HCT116 (cell line): Measurements from ENCODE around the gene DNAJC25. TPM values are rescaled to one million over a fixed set of nuclear protein-coding genes. Genes with fewer than 3 reads are reported as not detected.

Experiments
- ATAC-seq: fragments of 200-7000 bp; cut with Tn5 transposase; 2 replicates; pipeline ENCODE4 v1.9.1; 2020; ENCODE audit warnings: mild to moderate bottlenecking, moderate library complexity
- BruUV-seq: library from RNA; stranded (reverse); fragments of 400-500 nt; replicated peaks from 2 replicates; lab custom pipeline; 2021; lab: Mats Ljungman, UMichigan
- CTCF ChIA-PET: fragments of 300-600 bp; sonication (Branson Sonifier 250); formaldehyde crosslinking; loops from one replicate; lab custom pipeline; 2021; ENCODE audit warnings: antibody characterized with exemption; lab: Charles Lee
- POLR2A ChIA-PET: fragments of 300-600, 350-600 bp; sonication (Branson Sonifier 250); formaldehyde crosslinking; loops from one replicate; lab custom pipeline; 2021; ENCODE audit warnings: antibody characterized with exemption; lab: Charles Lee
- RAD21 ChIA-PET, 2 experiments: fragments of 300-600 bp; sonication (Branson Sonifier 250); formaldehyde crosslinking; loops; one replicate each; lab custom pipeline; 2023; ENCODE audit warnings: low total read pairs in 2 of 2; ENCODE audit not compliant: uncharacterized antibody in 2 of 2, unreplicated experiment in 2 of 2, low non-redundant PET in 1 of 2; lab: Charles Lee
- DNase-seq: peaks from one replicate; pipeline ENCODE4 v3.0.0-alpha.2; 2010; ENCODE audit warnings: low read depth, low spot score
- H2AFZ ChIP-seq: fragments of 200-600 bp; shearing (Covaris generic), sonication (generic); 2 replicates; pipeline ENCODE4 v1.6.1; 2017; ENCODE audit warnings: low read depth, mixed run types, mixed read lengths, antibody characterized with exemption, low read length; ENCODE audit not compliant: poor library complexity, severe bottlenecking
- H3K27ac ChIP-seq: 2 replicates; pipeline ENCODE4 v1.5.1; 2012; ENCODE audit warnings: low read depth, low read length
- H3K27me3 ChIP-seq: fragments of 200-600 bp; sonication (generic); 2 replicates; pipeline ENCODE4 v1.6.1; 2016; ENCODE audit warnings: mixed run types, low read length, mixed read lengths; ENCODE audit not compliant: insufficient read depth
- H3K36me3 ChIP-seq, 2 experiments: fragments of 200-500 bp in 1 of 2; fragments of 200-600 bp in 1 of 2; sonication (Bioruptor generic) in 1 of 2; sonication (generic) in 1 of 2; 2 replicates each; pipeline versions ENCODE4 v1.5.1 to v1.6.1; 2014 to 2016; ENCODE audit warnings: low read length in 2 of 2, inconsistent platforms in 1 of 2, mixed read lengths in 1 of 2, mixed run types in 1 of 2; ENCODE audit not compliant: insufficient read depth in 2 of 2, control insufficient read depth in 1 of 2
- H3K4me1 ChIP-seq, 2 experiments: fragments of 200-600 bp in 1 of 2; sonication (generic) in 1 of 2; 2 replicates each; pipeline versions ENCODE4 v1.5.1 to v1.6.1; 2012 to 2017; ENCODE audit warnings: low read length in 2 of 2, inconsistent platforms in 1 of 2, mild to moderate bottlenecking in 1 of 2, mixed read lengths in 1 of 2, mixed run types in 1 of 2, moderate library complexity in 1 of 2; ENCODE audit not compliant: insufficient read depth in 2 of 2, control insufficient read depth in 1 of 2
- H3K4me2 ChIP-seq: fragments of 200-600 bp; sonication (generic); 2 replicates; pipeline ENCODE4 v1.6.1; 2017; ENCODE audit warnings: mixed run types, low read length, mixed read lengths
- H3K4me3 ChIP-seq, 2 experiments: fragments of 200-600 bp in 1 of 2; sonication (generic) in 1 of 2; replicated peaks in 1 of 2; 2 replicates each; pipeline ENCODE4 v1.5.1; 2011 to 2016; ENCODE audit warnings: low read length in 2 of 2, control low read depth in 1 of 2, low read depth in 1 of 2, mild to moderate bottlenecking in 1 of 2, mixed read lengths in 1 of 2, mixed run types in 1 of 2
- H3K79me2 ChIP-seq: fragments of 200-600 bp; sonication (generic); 2 replicates; pipeline ENCODE4 v1.6.1; 2017; ENCODE audit warnings: mild to moderate bottlenecking, mixed run types, low read length, moderate library complexity, mixed read lengths; ENCODE audit not compliant: insufficient read depth
- H3K9ac ChIP-seq: fragments of 200-600 bp; sonication (generic); 2 replicates; pipeline ENCODE4 v1.6.1; 2016; ENCODE audit warnings: low read length, mixed read lengths
- H3K9me2 ChIP-seq: fragments of 200-600 bp; sonication (generic), shearing (Covaris generic); 2 replicates; pipeline ENCODE4 v1.6.1; 2017; ENCODE audit warnings: mixed run types, mild to moderate bottlenecking, moderate library complexity; ENCODE audit not compliant: insufficient read depth
- H3K9me3 ChIP-seq, 2 experiments: fragments of 200-500 bp in 1 of 2; fragments of 200-600 bp in 1 of 2; sonication (Bioruptor generic) in 1 of 2; sonication (generic) in 1 of 2; 2 replicates each; pipeline ENCODE4 v1.6.1; 2014 to 2017; ENCODE audit warnings: low read length in 2 of 2, mixed read lengths in 2 of 2, inconsistent platforms in 1 of 2, low read depth in 1 of 2, mild to moderate bottlenecking in 1 of 2, mixed run types in 1 of 2, moderate library complexity in 1 of 2; ENCODE audit not compliant: control insufficient read depth in 1 of 2, insufficient read depth in 1 of 2
- H4K20me1 ChIP-seq: fragments of 200-600 bp; sonication (generic), shearing (Covaris generic); 2 replicates; pipeline ENCODE4 v1.6.1; 2017; ENCODE audit warnings: mixed run types, mild to moderate bottlenecking, moderate library complexity; ENCODE audit not compliant: insufficient read depth
- EZH2 ChIP-seq: fragments of 200-600 bp; sonication (generic); IDR thresholded peaks from 2 replicates; pipeline ENCODE4 v1.6.1; 2017; ENCODE audit warnings: antibody characterized with exemption, mixed run types
- POLR2A ChIP-seq: IDR thresholded peaks from 2 replicates; pipeline ENCODE4 v1.7.0; 2011; ENCODE audit warnings: borderline replicate concordance; ENCODE audit not compliant: insufficient read depth, insufficient read length; ENCODE audit errors: extremely low read depth
- POLR2AphosphoS5 ChIP-seq: IDR thresholded peaks from 2 replicates; pipeline ENCODE4 v1.6.1; 2011; ENCODE audit warnings: mild to moderate bottlenecking, low read depth, low read length, moderate library complexity
- SP1 ChIP-seq: IDR thresholded peaks from 2 replicates; pipeline ENCODE4 v1.6.1; 2012; ENCODE audit warnings: low read depth
- TCF7L2 ChIP-seq: IDR thresholded peaks from 2 replicates; pipeline ENCODE4 v1.7.0; 2011; ENCODE audit warnings: borderline replicate concordance, inconsistent platforms; ENCODE audit not compliant: insufficient read depth, insufficient read length; ENCODE audit errors: extremely low read depth
- intact Hi-C: fragments of 100-400 bp; cut with micrococcal nuclease; formaldehyde crosslinking; loops from 2 replicates; pipeline ENCODE4 v1.10.0; 2022
- total RNA-seq: library from RNA; stranded (reverse); gene quantifications from one replicate; pipeline ENCODE4 v1.2.1, GENCODE V29; 2021; ENCODE audit not compliant: unreplicated experiment
- TF ChIP-seq, protein P1 (sequence below): IDR thresholded peaks from 2 replicates; pipeline ENCODE4 v1.6.1; 2011; ENCODE audit warnings: mild to moderate bottlenecking, low read length, moderate library complexity; ENCODE audit not compliant: insufficient replicate concordance; ENCODE audit errors: extremely low read depth

Gene DNAJC25
- total RNA-seq, 1 experiment from 2014 or later: 7.1 TPM

DNA sequence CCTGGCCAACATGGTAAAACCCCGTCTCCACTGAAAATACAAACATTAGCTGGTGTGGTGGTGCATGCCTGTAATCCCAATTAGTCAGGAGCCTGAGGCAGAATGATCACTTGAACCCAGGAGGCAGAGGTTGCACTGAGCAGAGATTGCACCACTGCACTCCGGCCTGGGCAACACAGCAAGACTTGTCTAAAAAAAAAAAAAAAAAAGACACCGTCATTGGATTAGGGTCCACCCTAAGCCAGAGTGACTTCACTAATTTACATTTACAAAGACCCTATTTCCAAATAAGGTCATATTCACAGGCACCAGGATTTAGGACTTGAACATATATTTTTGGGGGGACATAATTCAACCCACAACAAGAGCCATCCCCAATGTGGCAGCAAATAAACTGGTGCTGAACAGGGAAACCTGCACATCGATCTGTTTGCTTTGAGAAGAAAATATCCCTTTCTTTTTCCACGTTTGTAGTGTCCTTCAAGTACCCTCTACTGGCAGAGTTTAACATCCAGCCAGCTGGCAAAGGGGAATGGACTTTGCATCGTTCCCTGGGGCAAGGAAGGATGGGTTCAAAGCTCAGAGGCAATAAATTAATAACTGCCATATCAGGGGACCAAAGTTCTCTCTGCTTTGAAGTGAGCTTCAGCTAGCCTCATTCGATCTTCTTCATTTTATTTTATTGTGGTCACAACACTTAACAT is 3.7 kb upstream of the DNAJC25 start (continued):
- TF ChIP-seq TCF7L2 (no peak), POLR2A (no peak), POLR2AphosphoS5 (no peak), EZH2 (no peak)

GRCh38 chr9:111628411-111628810 is 2.7 kb upstream of the DNAJC25 start:
- H3K4me3 ChIP-seq: no peak overlapping the region
- no peaks in the 10 kb centered on the region for H3K9me3 ChIP-seq
- ChIA-PET CTCF (no interaction called here), POLR2A (no interaction called here), RAD21 (no interaction called here)
- no TSS peak for BruUV-seq
- intact Hi-C loops: no loop called here
- peaks cover 21% of the 10 kb centered on the region for H3K79me2 ChIP-seq
- no peaks in the 10 kb centered on the region for H3K36me3 ChIP-seq
- no peak overlapping the region for H3K9ac ChIP-seq
- H3K9me2 ChIP-seq: no peaks in the 10 kb centered on the region
- H3K4me1 ChIP-seq: peaks cover 2 to 17% of the 10 kb centered on the region in 2 experiments; a peak in 2 of 4 replicates
- no peaks in the 10 kb centered on the region for H4K20me1 ChIP-seq
- no peak overlapping the region for H3K27ac ChIP-seq
- H3K27me3 ChIP-seq: no peaks in the 10 kb centered on the region
- no peak overlapping the region for H2AFZ ChIP-seq
- DNase-seq (no peak), ATAC-seq (no peak)
- TF ChIP-seq, protein P1, sequence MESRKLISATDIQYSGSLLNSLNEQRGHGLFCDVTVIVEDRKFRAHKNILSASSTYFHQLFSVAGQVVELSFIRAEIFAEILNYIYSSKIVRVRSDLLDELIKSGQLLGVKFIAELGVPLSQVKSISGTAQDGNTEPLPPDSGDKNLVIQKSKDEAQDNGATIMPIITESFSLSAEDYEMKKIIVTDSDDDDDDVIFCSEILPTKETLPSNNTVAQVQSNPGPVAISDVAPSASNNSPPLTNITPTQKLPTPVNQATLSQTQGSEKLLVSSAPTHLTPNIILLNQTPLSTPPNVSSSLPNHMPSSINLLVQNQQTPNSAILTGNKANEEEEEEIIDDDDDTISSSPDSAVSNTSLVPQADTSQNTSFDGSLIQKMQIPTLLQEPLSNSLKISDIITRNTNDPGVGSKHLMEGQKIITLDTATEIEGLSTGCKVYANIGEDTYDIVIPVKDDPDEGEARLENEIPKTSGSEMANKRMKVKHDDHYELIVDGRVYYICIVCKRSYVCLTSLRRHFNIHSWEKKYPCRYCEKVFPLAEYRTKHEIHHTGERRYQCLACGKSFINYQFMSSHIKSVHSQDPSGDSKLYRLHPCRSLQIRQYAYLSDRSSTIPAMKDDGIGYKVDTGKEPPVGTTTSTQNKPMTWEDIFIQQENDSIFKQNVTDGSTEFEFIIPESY: no peak
- TF ChIP-seq SP1: no peak
- no peak overlapping the region for H3K4me2 ChIP-seq
